GM21786 (cell line): ENCODE data around the gene NELFB.

ENCODE experiments used
- ATAC-seq: cut with Tn5 transposase; IDR thresholded peaks from one replicate; pipeline ENCODE4 v1.9.1; 2021; ENCODE audit not compliant: unreplicated experiment

Gene NELFB

GRCh38 chr9:137313326-137313936 is 58.3 kb downstream of the NELFB start:
- no peak for ATAC-seq

GRCh38 chr9:137313956-137314560 is 58.9 kb downstream of the NELFB start:
- no peak for ATAC-seq

GRCh38 chr9:137314561-137315560 is 59.7 kb downstream of the NELFB start:
- no peak for ATAC-seq

- no peak for ATAC-seq
Measured at GRCh38 chr9:137315581-137316011, 60.5 kb downstream of the NELFB start.

- ATAC-seq = no peak
Measured at GRCh38 chr9:137316012-137316981, 61.2 kb downstream of the NELFB start.

- no peak for ATAC-seq
Measured at GRCh38 chr9:137317021-137317717, 62.0 kb downstream of the NELFB start.

- no peak for ATAC-seq
Measured at GRCh38 chr9:137317718-137318511, 62.8 kb downstream of the NELFB start.

GRCh38 chr9:137318602-137319001 is 63.5 kb downstream of the NELFB start:
- no peak for ATAC-seq

GRCh38 chr9:137319011-137319738 is 64.0 kb downstream of the NELFB start:
- no peak for ATAC-seq

GRCh38 chr9:137319739-137320551 is 64.8 kb downstream of the NELFB start:
- no peak for ATAC-seq

- no peak for ATAC-seq
Measured at GRCh38 chr9:137320555-137321384, 65.6 kb downstream of the NELFB start.

GRCh38 chr9:137321726-137322361 is 66.7 kb downstream of the NELFB start:
- no peak for ATAC-seq
